HG02763 (cell line): ENCODE data around the gene ZBTB20.
"Not testable (repeated sequence)": the region's sequence is repeated elsewhere in the genome, so short reads cannot be mapped to it uniquely, and the experiment has no call there.

Experiments
- ATAC-seq: cut with Tn5 transposase; IDR thresholded peaks from one replicate; pipeline ENCODE4 v1.9.1; 2021; ENCODE audit warnings: mild to moderate bottlenecking, moderate library complexity; ENCODE audit not compliant: unreplicated experiment

ZBTB20 gene

GRCh38 chr3:114694251-114694650 is 452.8 kb downstream of the ZBTB20 start:
- ATAC-seq, result no peak

GRCh38 chr3:114691871-114692270 is 455.2 kb downstream of the ZBTB20 start:
- ATAC-seq, result no peak

- ATAC-seq, result no peak
Measured at GRCh38 chr3:114690911-114691310, 456.2 kb downstream of the ZBTB20 start.

GRCh38 chr3:114687151-114687550 is 459.9 kb downstream of the ZBTB20 start:
- no peak for ATAC-seq

GRCh38 chr3:114686621-114687020 is 460.5 kb downstream of the ZBTB20 start:
- ATAC-seq, result no peak

- ATAC-seq, result no peak
Measured at GRCh38 chr3:114685161-114685560, 461.9 kb downstream of the ZBTB20 start.

- no peak for ATAC-seq
Measured at GRCh38 chr3:114680299-114680698, 466.8 kb downstream of the ZBTB20 start.

GRCh38 chr3:114679773-114680172 is 467.3 kb downstream of the ZBTB20 start:
- ATAC-seq, result not testable (repeated sequence)

- no peak for ATAC-seq
Measured at GRCh38 chr3:114675104-114675503, 472.0 kb downstream of the ZBTB20 start.

- ATAC-seq, result no peak
Measured at GRCh38 chr3:114674036-114674435, 473.1 kb downstream of the ZBTB20 start.

GRCh38 chr3:114673481-114673880 is 473.6 kb downstream of the ZBTB20 start:
- no peak for ATAC-seq

- no peak for ATAC-seq
Measured at GRCh38 chr3:114672692-114673447, 474.2 kb downstream of the ZBTB20 start.

GRCh38 chr3:114671741-114672510 is 475.2 kb downstream of the ZBTB20 start:
- ATAC-seq, result no peak

GRCh38 chr3:114669614-114670013 is 477.5 kb downstream of the ZBTB20 start:
- no peak for ATAC-seq

- ATAC-seq, result no peak
Measured at GRCh38 chr3:114668099-114668498, 479.0 kb downstream of the ZBTB20 start.

GRCh38 chr3:114666623-114667022 is 480.5 kb downstream of the ZBTB20 start:
- ATAC-seq, result no peak

- ATAC-seq, result no peak
Measured at GRCh38 chr3:114664006-114664405, 483.1 kb downstream of the ZBTB20 start.

GRCh38 chr3:114660808-114661207 is 486.3 kb downstream of the ZBTB20 start:
- ATAC-seq, result no peak

- ATAC-seq, result no peak
Measured at GRCh38 chr3:114660124-114660523, 487.0 kb downstream of the ZBTB20 start.

- ATAC-seq, result no peak
Measured at GRCh38 chr3:114659109-114660061, 487.7 kb downstream of the ZBTB20 start.

GRCh38 chr3:114651555-114651954 is 495.5 kb downstream of the ZBTB20 start:
- no peak for ATAC-seq
